Superior temporal gyrus (tissue), 1 donor: ENCODE data around the gene ERC2.
A peak's percentile ranks its signal among the peaks of the same experiment; 100 is the strongest.

Source experiments
- DNase-seq: peaks from one replicate; pipeline ENCODE4 v3.0.0-alpha.2; 2016; ENCODE audit errors: extremely low spot score

ERC2 gene

DNA sequence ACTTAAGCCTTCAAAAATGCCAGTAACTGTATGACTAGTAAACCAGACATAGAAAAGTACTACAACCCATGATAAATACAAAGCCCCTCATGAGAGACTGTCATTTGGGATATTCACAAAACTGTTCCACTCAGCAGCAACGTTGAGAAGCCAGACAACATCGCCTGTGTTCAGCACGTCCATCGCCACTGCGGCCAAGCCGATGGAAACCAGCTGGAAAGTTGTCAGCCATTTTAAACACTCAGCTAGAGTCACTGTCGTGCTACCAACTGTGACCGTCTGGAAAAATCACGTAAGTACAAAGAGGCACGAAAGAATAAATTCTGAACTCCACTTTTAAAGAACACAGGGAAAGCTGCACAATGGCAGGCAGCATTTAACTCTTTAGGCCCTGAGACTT lies 640.5 kb downstream of the ERC2 start:
- DNase-seq, result no peak

DNA sequence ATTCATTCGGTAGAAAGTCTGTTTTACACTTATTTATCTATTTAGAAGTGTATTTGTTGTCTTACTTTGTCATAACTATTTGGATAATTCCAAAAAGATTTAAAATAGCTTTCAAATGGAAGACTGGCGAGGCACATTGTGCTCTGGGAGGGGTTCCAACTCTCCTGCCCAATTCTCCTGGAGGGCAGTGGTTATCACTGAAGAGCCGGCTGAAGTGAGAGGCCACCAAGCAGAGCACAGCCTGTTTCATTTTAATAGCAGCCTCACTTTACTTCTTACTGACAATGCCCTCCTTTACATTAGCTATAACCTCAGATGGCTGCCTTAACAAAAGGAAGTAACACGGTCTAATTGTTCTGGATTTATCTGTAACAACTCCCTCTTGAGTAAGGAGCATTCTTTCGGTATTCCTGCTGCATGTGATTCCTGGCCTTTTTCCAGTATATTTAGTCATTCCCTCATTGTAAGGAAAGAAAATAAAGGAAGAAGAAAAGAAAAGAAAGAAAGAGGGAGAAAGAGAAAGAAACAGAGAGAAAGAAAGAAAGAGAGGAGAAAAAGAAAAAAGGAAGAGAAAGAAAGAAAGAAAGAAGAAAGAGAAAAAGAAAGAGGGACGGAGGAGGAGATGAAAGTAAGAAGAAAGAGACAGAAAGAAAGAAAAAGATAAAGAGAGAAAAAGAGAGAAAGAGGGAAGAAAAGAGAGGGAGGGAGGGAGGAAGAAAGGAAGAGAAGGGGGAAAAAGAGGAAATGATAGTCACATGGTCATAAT lies 641.4 kb downstream of the ERC2 start:
- no peak for DNase-seq

DNA sequence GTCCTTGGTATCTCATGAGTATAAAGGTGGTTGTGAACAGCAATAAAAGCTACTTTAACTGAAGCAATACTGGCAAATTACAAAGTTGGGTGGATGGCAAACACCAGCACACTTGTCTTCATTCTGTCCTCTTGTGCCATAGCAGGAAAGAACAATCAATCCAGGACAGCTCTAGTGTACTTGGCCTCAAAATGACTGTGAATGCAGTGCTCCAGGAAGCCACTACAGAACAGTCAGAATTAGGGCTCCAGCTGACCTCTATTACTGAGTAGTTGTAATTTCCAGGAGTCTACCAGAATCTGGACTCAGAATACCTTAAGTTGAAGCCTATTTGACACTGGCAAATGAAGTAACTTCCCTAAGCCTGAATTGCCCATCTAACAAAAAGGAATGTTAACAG lies 642.2 kb downstream of the ERC2 start:
- DNase-seq, result no peak

DNA sequence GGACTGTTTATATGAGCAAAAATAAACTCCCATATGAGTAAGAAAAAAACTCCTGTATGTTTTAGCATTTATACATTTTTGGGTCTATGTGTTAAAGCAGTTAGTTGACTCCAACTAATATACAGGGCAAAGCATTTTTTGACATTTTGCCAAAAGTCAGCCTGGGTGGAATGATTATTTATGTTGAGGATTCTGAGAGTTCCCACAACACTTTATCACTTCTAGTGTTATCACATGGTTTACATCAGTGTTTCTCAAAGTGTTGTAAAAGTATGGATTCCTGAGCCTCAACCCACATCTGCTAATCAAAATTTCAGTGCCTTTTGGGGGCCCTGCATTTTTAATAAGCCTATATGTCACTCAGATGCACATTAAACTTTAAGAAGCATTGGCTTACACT lies 643.9 kb downstream of the ERC2 start:
- no peak for DNase-seq

DNA sequence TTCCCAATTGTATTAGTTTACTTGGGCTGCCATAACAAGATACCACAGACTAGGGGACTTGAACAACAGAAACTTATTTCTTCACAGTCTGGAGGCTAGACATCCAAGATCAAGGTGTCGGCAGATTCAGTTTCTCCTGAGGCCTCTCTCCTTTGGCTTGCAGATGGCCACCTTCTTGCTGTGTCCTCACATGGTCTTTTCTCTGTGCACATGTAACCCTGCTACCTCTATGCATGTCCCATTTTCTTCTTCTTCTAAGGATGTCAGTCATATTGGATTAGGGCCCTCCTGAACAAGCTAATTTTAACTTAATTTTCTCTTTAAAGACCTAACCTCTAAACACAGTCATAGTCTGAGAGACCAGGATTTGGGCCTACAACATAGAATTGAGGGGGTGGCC lies 644.4 kb downstream of the ERC2 start:
- DNase-seq, result no peak

DNA sequence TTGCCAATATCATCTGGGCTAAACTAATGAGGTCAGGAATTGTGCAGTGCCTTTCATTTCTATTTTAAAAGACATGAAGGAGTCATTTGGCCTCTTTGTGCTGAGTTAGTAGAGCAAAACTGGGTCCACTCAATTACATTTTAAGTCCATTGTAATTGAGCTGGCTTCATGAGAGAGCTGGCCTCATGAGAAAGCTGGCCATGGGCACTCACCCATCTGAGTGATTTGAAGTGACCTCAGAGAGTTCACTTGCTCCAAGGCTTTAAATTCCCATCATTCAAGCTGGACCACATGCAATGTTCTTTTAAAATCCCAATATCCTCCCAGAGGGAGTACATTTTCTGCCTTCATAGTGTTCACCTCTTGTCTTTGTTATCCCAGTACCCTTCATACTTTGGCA lies 645.3 kb downstream of the ERC2 start:
- DNase-seq, result no peak

DNA sequence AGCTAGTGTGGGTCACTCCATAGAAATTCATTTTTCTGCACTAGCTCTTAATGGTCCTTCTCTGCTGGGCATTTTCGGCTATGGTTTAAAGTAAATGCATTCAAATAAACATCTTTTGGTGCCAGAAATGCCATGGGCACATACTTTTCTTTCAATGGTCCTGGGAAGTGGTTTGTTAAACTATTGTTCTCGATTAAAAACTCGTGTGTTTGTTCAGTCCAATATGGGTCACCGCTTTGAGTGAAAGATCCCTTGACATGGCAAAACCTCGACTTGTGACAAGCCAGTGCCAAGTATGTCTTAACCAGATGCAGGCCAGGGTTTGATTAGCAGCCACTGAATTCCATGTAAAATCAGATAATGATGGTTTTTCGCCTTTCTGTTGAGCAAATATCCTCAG lies 649.3 kb downstream of the ERC2 start:
- no peak for DNase-seq

DNA sequence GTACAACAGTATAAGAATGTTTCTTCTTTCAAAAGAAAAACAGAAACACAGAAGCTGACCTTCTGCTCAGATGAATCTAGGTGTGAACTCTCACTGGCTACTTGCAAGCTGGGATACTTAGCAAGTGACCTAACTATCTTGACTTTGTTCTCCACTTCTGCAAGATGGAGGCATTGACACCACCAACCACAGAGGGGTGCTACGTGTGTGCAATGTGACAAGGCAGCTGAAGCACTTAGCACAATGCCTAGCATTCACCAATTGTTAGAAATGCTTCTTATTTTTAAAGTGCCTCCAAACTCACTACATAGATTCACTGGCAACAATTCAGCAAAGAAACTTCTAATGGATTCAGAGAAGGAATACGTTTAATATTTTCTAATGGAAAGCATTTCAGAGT lies 649.8 kb downstream of the ERC2 start:
- peak; percentile 69 for DNase-seq

DNA sequence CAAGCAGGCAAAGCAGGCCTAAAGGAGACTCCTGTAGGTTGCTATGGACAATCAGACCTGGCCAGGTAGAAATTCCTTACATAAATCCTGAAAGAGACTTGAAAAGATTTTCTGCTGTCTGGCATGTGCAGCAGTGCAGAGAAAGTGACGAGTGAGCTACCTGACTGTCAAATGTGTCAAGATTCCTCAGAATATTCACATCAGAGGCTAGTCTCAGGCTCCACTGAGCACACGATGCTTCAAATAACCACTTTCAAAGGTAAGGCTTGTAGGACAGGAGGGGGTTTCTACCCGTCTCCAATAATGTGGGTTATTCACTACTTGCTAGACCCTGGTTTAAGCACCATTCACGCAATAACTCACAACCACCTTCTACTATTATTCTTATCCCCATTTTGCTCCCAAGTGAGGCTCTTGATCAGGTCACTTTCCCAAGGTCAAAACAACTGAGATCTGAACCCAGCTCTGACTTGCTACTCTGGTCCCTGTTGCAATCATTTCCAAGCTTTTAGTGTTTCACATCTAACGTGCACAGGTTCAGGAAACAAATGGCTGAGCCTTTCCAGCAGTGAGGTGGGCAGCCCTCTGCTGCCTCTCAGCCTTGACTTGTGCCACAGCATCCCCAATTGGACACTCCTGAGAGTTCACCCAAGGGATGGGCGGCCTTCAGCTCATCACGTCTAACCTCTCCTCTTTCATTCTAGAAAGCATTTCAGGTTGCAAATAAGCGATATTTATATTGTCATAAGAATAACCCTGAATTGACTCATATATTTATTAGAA lies 651.3 kb downstream of the ERC2 start:
- DNase-seq, result no peak

DNA sequence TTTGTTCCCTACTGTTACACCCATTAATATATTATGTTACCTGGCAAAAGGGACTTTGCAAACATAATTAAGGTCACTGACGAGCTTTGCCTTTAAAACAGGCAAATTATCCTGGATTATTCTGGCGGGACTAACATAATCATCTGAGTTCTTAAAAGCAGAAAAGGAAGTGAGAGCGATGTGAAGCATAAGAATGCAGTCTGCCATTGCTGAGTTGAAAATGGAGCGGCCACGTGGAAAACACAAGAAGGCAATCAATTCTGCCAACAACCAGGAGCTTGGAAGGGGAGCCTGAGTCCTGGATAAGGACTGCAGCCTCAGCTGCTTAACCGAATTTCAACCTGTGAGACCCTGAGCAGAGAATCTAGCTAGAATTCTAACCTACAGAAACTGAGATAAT lies 653.0 kb downstream of the ERC2 start:
- no peak for DNase-seq

DNA sequence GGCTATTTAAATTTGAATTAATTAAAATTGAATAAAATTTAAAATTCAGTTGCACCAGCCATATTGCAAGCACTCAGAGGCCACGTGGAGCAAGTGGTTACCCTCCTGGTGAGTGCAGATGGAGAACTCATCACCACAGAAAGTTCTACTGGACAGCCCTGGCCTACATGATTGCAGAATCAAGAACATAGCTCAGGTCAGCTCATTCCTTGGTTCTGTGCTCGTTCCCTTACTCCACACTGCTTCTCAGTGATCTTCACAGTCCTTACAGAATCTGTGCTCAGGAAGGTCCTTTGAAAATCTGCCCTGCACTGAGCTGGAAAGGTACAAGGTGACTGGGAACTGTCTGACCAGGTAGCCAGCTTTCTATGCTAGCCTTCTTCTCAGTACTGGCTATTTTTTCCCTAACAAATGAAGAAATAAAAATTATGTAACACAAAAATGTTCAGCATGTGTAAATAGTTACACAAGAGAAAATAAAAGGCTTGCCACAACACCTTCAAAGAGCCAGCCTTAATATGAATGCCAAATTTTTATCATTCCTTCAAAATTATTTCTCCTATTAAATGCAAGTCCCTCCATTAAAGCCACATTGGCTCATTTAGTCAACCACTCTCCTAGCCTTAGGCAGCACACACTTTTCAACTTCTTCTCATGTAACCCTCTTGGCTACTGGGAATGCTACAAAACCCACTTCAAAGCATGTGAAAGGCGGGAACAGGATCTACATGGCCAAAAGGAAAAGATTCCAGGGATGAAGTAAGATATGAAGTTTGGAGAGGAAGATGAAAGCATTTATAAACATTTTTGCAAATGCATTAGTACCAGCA lies 654.8 kb downstream of the ERC2 start:
- DNase-seq, result no peak

DNA sequence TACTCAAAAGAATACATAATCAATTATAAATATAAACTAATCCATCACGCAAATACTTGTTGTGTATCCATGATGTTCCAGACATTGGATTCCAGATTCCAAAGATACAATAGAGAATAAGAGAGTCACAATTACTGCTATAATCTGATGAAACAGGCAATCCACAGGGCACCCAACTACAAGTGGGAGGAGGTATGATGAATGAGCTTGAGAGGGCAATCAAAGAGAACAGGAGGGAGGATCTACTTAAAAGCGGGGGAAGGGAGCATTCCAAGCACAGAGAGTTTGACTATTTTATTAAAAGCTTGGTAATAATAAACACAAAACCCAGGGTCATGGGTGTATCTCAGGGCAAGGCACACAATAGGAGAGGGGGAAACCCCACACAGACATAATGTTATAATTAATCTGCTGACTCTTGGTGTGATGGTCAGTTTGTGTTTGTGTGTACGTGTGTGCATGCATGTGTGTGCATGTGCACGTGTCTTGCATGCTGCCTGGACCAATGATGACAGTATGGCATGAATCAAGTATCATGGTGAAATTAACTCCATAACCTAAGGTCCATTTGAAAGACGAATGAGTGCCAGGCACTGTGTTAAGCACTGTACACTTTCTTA lies 655.8 kb downstream of the ERC2 start:
- no peak for DNase-seq

DNA sequence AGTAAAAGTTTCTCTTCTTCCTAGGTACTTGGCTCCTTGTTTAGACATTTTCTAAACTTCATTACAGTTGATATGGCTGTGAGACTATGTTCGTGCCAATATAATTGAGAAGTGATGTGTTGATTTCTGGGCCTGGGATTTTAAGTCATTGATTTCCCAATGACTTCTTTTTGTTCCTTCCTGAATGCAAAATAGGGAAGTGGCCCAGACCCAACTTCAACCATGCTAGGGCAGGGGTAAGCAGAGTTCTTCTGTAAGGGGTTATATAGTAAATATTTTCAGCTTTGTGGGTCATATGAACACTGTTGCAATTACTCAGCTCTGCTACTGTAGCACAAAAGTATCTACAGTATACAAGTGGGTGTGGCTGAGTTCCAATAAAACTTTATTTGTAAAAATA lies 661.1 kb downstream of the ERC2 start:
- DNase-seq, result no peak

DNA sequence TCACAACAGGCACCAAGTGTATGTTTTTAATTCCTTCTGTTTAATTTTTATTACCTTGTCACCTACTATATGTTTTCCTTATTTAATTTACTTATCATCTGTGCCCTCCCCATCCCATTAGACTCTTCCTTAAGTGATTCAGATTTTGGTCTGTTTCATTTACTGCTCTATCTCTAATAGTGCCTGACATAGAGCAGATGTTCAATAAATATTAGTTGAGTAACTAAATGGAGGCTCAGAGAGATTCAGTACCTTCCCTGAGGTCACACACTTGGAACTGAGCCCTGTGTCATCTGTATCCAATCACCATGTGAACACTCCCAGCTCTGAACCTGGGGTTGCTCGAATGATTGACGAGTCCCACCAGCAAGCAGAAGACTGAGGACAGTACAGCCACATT lies 663.1 kb downstream of the ERC2 start:
- DNase-seq, result no peak

DNA sequence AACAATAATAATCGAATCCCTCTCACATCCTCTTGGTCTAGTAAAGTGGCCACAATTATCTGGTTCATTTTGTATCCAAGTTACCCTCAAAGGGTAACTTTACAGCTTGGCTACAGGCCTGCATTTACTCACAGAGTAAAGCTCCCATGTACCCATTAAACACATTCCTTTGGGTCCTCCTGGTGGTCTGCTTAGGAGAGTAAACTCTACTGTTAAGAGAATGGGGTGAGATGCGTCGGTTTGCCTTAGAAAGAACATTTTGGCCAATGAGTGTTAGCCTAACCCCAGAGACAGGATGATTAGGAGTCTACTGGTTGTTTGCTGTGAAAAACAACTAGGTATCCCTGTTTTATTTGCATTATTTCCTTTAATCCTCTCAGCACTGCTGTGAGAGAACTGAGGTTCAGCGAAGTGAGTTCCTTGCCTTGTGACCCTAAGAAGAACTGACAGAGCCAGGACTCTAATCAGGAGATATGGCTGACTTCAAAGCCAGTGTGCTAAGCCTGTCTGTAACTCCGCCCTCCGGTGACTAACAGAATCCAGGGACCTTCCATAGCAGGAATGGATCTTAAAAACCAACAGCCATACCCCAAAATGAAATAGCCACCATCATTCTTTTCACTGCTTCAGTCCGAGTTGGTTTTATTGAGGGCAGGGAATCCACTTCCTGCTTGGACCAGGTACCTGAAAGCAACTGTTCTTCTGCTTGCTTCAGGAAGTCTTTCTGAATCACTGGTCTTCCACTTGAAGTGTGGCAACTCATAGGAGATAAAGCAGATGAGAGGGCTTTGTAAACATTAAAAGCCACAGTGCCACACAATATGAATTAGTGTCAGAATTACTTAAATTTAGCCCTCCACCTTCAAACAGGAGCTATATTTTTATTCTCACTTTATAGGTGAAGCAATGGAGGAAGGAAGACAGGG lies 663.8 kb downstream of the ERC2 start:
- DNase-seq, result no peak

DNA sequence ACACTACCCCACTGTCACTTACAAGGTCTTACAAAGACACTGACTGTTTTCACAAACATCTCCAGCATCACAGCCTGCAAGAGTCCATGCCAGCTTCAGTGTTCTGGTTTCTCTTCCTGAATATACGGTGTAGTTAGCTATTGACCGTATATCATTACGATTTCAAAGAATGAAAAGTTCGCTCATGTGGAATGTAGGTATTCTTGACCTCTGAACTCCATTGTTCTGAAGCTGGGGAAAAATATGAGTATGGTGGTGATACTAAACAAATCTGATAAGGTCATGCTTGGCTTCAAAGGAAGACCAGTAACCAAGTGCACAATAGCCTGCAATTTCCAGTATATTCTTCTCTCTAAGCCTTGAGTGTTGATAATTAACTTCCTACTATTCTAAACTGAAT lies 665.5 kb downstream of the ERC2 start:
- no peak for DNase-seq

DNA sequence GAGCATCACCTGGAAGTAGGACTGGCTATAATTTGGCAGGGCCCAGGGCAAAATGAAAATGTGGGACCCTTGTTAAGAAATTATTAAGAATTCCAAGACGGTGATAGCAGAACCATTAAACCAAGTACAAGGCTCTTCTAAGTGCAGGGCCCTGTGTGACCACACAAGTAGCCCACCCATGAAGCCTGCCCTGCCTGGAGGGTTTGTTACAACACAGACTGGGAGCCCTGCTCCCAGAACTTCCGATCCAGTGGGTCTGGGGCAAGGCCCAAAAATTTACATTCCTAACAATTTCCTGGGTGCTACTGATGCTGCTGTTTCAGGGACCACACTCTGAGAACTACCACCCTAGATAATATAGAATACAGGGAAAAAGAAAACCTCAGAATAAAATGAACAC lies 666.6 kb downstream of the ERC2 start:
- DNase-seq, result no peak

DNA sequence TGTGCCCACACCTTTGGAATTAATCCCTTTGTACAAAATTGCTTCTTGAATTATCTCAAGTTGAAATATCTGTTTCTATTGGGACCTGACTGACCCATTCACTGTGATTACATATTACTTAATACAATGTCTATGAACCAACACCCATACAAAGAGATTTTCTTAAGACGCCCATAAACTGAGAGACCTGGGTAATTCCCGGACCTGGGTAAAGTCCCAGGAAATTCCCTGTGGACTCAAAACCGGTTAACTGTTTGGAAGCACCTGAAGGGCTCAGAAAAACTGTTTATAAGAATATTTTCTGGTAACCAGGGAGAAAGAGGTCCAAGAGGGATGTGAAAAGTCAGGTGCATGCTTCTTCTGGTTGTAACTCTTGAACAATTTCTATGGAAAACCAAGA lies 667.2 kb downstream of the ERC2 start:
- no peak for DNase-seq

DNA sequence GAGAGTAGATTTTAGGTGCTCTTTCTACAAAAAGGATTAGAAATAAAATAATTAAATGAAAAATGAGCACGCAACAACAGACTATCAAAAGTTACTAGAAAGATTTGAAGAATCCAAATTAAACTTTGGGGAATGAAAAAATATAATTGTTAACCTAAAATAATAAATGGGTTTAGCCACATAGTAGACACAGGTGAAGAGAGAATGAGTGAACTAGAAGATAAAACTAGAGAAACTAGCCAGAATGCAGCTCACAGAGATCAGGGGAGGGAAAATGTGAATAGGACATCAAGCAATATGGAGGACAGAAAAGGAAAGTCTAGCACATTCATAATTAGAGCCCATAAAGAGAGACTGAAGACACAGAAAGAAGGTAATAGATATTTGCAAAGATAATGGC lies 670.5 kb downstream of the ERC2 start:
- no peak for DNase-seq

DNA sequence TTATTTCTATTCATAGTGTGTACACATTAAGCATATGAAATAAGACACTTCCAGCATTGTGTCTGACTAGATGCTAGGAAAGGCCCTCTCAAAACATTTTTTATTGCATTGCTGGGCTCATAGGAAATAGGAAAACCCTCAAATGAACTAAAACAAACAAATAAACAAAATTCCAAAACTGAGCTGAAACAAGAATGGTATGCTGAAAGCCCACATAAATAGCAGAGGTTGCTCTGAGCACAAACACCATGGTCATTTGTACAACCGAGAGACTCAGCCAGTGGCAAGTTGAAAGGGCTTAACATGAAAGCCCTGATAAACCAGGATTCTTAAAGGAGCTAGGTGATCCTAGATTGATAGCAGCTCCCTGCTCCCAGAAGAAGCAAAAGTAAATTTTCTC lies 671.2 kb downstream of the ERC2 start:
- DNase-seq, result no peak

DNA sequence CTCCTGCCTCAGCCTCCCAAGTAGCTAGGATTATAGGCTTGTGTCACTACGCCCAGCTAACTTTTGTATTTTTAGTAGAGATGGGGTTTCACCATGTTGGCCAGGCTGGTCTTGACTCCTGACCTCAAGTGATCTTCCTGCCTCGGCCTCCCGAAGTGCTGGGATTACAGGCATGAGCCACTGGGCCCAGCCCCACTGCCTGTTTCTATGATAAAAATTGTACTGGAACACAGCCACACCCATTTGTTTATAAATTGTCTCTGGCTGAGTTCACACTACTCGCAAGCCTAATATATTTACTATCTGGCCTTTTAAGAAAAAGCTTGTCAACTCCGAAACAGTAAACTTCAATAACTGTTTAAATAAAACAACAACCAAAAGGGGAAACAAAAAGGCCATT lies 671.7 kb downstream of the ERC2 start:
- DNase-seq, result no peak
